GM12878 (cell line): Measurements from ENCODE around the gene ZBTB49.

Experiments
- SUZ12 ChIP-seq: fragments of 200-600 bp; sonication (generic); IDR thresholded peaks from one replicate; pipeline ENCODE4 v1.6.1; 2018; ENCODE audit warnings: antibody characterized with exemption, mild to moderate bottlenecking; ENCODE audit not compliant: unreplicated experiment
- ZNF217 ChIP-seq: fragments of 450-650 bp; IDR thresholded peaks from 2 replicates; pipeline ENCODE4 v1.6.1; 2017; ENCODE audit warnings: antibody characterized with exemption, mild to moderate bottlenecking

DNA sequence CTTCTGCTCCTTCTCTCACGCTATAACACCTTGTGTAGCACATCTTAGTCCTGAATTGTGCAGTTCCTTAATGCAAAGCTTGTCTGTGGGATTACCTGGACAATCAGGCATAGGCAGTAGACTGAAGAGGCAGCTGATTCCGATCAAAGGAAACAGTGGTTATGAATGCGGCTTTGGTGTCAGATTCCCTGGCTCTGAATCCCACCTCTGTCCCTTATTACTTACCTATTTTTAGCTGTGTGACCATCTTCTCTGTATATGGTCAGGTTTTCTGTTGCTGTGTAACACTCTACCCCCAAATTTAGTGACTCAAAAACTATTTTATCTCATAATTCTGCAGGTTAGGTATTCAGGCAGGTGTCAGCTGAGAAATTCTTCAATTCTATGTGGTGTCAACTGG, 3.2 kb downstream of the ZBTB49 start:
- TF ChIP-seq ZNF217: no peak
- TF ChIP-seq SUZ12: no peak
